HG03196 (cell line): Measurements from ENCODE around the gene SAYSD1.

Experiments used
- ATAC-seq: cut with Tn5 transposase; IDR thresholded peaks from one replicate; pipeline ENCODE4 v1.9.1; 2021; ENCODE audit not compliant: unreplicated experiment

The SAYSD1 gene

DNA sequence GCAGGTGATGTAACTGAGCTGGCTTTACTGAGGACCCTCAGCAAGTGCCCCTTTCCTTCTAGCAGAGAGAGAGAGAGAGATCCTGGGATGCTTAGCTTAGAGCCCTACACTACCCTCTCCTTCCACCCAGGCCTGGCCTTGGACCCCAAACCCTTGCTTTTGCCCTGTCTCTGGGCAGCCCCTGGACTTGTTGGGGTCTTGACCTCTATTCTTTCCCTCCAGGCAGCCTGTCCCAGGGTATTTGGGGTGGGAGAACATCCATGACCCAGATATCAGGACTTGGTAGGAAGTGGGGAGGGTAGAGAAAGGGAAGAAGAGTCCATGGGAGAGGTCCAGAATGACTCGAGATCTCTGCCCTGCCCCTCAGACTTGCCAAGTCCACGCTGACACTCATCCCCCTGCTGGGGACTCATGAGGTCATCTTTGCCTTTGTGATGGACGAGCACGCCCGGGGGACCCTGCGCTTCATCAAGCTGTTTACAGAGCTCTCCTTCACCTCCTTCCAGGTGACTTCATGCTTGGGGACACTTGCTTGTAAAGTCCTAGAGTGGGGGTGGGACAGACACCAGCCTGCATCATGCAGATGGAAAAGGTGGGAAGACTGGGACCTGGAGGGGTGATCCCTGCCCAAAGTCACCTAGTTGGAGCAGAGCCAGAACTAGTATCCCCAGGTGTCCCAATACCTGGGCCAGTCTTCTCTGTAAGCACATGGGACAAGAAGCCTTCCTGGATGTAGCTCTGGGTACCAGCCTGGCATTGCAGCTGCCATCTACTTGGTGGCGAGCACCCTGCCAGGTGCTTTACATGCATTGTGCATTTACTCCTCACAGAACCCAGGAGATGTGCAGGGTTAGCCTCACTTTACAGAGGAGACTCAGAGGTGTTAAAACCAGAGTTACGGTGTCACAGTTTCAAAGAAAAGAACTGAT, 35.5 kb downstream of the SAYSD1 start:
- ATAC-seq, result no peak

DNA sequence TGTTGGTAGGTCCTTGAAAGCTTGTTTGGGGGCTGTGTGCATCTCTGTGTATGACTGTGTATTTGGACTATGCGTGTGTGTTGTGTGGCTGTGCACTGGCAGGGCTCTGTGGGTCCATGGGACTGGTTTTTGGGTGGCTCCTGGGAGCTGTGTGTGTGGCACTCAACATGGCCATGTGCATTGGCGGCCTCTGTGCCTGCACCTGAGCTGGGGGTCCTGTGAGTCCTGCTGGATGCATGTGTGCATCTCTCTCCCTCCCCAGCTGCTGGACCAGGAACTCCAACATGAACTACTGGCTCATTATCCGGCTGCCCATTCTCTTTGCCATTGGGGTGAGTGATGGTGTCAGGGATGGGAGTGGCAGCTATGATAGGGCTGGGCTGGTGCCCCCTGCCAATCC, 36.3 kb downstream of the SAYSD1 start:
- no peak for ATAC-seq

DNA sequence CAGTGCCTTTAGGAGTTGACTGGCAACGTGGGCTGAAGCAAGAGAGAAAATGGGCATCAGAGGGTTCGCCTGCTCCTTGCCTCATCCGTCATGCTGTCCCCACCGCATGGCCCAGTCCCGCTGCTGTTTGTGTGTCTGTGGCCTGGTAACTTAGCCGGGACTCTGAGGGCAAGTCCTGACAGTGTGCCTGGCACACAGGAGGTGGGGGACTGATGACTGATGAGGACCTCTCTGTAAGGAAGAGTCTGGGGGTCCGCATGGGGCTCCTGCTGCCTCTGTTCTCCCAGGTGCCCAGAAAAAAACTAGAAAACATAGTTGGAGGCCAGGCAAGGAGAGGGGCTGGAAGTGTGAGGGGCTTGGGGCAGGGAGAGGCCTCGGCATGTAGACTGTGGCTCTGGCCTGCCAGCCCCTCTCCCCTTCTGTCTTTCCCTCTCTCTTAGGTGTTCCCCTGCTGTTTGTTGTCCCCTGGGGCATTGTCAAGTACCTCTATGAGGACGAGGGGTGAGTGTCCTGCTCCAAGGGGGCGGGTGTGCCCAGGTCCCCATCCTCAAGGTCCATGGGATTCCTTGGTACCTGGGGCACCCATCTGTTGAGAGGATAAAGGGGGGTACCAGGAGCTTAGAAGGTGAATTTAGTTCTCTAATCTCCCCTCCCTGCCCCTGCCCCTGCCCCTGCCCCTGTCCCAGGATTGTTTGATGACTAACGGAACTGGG, 36.9 kb downstream of the SAYSD1 start:
- ATAC-seq, result no peak

DNA sequence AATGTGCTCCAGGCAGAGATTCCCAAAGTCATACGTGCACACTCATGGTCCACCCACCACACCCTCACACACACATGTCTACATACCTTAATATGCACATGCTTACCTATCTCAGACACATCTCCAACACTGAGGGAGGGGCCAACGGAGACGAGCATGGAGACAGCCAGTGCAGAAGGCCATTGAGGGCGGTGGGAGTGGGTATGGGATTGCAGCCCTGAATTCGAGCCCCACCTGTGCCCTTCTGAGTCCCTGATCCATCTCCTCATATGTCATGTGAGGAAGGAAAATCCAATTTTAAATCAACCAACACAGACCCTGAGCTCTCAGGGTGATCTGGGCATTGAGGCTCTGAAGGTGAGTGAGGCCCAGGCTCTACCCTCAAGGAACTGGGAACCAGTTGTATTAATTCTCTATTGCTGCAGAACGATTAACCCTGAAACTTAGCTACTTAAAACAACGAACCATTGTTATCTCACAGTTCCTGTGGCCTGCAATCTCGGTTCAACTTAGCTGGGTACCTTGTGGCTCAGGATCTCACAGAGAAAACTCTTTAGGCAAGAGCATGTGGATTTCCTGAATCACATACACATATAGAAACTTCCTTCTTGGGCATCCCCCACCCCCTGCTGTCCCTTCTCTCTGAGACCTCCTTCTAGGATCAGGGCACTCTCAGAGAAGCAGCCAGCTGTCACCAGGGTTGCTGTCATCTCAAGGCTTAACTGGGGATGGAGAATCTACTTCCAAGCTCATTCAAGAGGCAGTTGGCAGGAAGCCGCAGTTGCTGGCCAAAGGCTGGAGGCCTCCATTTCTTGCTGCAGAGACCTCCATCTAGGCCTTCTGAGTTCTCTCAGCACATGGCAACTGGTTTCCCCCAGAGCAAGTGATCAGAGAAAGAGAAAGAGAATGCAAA, 38.1 kb downstream of the SAYSD1 start:
- ATAC-seq, result no peak

DNA sequence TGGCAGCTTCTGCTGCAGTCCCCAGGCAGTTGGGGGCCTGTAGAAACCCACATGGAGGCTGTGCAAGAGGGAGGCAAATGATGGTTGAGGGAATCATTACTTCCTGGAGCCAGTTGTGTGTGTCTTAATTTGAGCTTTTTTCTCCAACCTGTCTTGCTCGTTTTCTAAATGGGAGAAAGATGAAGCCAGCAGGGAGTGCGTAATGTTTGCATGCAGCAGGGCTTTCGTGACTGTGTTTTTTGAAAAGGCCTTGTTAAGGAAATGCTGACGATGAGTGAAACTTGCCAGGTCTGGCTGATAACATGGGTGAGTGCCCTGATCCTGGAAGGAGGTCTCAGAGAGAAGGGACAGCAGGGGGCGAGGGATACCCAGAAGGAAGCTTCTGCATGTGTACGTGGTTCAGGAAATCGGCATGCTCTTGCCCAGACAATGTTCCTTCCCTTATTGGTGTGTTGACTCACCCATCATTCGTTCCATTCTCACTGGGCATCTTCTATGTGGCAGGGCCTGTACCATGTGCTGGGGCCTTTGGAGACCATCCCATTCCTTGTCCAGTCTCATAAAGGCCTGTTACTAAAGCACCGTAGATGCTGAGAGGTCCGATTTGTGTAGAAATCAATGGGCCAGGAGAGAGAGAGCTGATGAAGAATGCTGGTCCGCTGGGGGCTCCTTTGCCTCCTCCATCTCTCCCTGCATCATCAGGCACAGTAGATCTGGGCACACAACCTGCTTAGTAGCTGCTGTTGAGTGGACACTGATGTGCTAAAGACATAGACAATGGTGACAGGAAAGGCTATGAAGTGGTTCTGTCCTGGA, 39.0 kb downstream of the SAYSD1 start:
- no peak for ATAC-seq

DNA sequence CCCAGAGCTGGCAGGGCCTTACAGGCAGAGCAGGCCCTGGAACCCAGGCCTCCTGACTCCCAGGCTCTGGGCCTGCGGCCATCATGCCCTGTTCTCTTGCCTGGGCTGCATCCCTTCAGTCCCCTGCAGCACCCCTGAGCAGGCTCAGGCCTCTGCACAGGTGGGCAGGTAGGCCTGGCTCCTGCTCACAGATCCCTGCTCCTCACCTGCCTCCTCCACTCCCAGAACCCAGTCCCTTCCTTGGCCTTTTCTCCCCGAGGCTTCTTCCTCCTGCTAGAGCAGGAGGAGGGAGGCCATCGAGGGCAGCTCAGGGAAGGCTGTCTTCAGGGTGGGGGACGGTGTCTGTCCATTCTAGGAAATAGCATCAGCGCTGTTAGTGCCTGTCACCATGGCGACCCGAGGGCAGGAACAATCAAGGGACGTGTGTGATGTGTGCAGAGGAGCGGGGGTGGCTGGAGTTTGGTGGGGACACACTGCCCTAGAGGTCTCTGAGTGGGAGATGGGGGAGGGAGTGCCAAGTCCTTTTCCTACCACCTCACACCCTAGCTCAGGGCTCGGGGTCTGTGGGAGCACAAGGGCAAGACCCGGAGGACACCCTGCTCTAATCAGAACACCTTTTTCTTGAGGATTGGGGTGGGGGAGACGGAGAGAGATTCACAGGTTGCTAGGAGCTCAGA, 39.8 kb downstream of the SAYSD1 start:
- no peak for ATAC-seq

DNA sequence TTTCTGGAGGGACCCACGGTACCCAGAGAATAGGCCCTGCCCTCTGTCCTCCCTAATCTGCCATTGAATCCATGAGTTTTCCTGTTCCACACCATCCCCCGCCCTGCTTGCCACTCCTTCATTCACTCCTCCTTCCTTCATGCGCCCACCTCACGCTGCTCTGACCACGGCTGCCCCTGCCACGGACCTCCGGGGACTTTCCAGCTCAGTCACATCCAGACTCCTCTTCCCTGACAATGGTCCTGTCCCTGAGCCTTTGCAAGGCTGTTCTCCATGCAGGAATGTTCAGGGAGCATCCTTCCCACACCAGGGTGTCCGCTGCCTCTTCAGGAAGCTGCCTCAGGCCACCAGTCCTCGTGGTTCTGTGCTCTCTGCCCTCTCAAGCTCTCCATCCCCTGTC, 40.5 kb downstream of the SAYSD1 start:
- ATAC-seq, result no peak

DNA sequence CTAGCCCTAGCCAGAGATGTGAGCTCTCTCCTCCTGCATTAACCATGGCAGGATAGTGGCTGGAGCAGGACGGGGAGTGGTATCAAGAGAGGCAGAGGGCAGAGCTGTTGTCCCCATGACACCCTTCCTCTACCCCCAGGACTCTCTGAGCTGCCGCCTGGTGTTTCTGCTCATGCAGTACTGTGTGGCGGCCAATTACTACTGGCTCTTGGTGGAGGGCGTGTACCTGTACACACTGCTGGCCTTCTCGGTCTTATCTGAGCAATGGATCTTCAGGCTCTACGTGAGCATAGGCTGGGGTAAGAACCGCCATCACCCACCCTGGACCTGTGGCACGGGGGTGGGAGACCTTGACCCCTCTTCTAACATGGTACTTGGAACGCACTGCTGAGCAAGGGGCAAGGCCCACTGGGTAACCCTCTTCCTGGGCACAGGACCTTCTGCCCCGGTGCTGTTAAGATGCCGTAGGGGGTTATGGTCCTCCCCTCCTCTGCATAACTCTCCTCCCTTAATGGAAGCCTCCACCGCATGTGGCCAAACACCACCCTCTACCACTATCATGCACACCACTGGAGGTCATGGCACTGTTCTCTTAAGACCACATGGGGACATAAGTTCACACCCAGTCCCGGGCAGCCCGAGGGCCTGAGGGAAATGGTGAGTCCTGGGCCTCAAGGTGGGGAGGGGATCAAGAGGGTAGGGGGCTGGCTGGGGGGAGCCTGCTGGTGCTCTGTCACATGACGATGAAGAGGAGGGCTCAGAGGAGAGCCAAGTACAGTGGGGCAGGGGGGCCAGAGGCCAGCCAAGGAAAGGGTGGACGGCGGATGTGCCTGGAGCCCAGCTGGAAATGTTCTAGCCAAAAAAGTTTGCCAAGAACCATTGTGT, 41.3 kb downstream of the SAYSD1 start:
- no peak for ATAC-seq

DNA sequence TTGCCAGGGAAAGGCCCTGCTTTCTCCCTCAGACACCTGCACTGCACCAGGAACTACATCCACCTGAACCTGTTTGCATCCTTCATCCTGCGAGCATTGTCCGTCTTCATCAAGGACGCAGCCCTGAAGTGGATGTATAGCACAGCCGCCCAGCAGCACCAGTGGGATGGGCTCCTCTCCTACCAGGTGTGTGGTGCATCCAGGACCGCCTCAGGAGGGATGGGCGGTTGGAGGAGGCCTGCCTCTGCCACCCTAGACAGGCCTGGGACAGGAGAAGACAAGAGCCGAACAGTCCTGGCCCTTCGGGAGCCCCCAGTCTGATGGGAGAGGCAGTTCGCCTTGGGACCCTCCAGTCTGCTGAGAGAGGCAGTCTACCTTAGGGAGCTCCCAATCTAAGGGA, 42.2 kb downstream of the SAYSD1 start:
- no peak for ATAC-seq

DNA sequence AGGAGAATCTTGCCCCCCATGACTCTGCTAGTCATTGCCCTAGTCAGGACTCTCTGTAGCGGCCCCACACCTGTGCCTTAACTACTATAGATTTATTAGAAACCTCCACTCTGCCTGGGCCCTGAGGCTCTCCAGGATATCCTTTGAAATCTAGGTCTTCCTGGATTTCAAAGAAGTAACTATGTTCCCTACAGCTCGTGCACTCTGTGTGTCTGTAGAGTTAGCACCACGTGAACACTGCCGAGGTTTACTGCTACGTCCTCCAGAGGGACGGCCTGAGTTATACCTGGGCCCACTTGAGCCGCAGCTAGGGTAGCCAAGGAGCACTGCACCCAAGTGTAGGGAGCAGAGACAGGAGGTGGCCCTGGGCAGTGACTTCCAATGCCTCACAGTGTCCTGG, 46.6 kb downstream of the SAYSD1 start:
- no peak for ATAC-seq

DNA sequence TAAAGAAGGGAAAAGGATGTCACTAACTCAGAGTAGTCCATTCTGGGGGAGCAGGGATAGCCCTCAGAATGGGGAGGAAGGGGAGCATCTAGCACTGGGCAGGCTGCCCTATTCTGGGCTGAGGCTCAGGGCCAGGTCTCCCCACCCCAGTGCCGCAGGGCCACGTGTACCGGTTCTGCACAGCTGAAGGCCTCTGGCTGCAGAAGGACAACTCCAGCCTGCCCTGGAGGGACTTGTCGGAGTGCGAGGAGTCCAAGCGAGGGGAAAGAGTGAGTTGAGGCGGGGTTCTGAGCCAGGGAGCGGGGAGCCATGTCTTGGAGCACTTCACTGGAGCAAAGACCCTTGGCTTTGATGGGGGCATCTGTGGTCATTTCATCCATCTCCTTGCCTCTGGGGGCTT, 49.4 kb downstream of the SAYSD1 start:
- no peak for ATAC-seq

DNA sequence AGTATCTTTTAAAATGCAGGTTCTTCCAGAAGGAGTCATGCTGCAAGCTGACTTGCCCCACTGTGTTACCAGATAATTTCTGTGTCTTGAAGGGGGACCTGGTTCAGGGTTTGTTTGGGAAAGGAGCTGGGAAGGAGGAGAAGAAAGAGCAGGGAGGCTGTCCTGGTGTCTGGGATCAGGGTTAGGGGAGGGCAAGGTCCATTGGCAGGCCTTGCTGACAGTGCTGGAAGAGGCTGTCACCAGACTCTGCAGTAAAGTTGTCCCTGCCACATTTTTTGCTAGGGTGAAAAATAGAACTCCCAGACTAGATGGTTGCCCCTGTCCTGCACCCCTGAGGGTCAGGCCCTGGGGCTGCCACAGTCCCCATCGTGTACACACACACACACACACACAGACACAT, 51.5 kb downstream of the SAYSD1 start:
- ATAC-seq, result no peak

DNA sequence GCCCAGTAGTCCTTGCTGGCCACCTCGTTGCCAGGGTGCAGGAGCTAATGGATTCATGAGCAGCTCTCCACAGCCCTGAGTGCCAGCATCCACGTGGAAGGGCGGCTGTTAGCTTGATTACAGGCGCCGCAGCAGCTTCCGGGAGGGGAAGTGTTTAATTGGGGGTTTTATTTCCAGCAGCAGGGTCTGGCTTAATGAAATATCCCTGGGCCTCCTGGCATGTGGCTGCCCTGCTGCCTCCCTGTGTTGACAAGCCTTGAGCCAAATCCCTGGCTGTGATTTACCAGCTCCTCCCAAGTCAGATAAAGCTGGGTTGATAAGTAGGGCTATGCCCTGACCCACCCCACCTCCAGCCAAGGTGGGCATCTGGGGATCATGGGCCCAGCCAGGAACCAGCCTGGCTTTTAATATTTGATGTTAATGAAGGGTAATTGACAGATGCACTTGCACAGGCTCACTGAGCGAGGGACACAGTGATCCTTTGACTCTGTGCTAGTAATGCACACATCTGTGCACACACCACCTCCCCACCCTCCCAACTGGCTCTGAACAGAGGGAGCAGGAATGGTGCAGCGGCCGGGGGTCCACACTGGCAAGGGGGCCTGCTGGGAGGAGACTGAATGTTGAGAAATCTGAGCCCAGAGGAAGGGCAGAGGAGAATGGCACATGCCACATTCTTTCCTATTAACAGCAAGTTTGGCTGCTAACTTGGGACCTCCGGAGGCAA, 52.8 kb downstream of the SAYSD1 start:
- no peak for ATAC-seq

DNA sequence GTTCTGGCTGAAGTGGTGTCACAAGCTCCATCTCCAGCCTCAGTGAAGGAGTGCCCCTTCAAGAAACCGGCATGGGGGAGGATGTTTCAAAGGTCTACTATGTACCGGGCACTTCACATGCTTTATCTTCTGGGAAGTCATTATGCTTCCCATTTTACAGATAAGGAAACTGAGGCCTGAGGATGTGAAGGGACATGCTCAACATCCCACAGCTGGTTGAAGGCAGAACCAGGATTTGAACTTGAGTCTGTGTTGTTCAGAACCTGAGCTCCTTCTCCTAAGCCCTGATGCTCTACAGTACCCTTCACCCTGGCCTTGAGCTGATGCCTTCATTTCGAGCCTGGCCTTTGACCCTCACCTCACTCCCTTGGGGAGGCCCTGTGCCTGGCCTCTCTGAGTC, 53.4 kb downstream of the SAYSD1 start:
- no peak for ATAC-seq

DNA sequence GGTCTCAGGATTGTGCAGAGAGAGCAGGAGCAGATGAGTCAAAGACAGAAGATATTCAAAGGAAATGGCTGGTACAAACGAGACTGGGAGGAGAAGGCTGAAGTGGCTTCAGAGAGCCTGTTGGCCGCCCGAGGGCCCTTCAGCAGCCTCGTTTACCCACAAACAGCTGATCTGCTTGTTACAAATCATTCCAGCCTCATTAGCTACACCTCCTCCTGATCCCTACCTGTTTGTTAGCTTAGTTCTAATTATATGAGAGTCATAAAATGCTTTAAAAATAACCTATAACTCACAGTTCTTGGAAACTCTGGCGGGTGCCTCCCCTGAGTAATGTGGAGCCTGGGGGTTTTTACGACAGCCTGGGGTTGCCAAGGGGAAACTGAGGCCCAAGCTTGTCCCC, 53.8 kb downstream of the SAYSD1 start:
- ATAC-seq, result no peak

DNA sequence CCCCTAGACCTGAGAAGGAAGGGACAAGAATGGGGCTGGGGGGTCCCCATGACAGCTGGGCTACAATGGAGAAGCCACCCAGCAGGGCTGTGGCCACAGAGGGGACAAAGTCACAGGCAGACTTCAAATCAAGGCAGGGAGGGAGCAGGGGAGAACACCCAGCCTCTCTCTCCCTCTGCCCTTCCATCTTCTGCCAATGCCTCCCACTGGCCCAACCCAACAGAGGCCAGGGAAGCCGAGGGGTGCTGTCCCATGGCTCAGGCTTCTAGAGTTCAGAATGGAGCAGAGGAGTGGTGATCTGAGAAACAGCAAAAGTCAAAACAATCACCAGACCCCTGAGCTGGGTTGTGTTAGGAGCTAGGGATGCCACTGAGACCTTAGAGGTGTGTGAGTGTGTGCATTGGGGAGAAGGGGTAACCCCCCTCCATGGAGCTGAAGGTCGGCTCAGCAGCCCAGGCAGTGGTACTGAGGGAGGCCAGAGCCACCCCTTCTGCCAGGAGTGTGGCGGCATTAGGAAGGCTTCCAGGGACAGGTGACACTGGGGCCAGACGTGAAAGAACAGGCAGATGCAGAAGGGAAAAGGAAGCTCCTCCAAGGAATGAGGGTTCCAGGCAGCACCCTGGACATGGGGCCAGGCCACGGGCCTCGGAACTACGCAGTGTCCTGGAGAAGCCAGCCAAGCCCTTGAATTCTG, 54.4 kb downstream of the SAYSD1 start:
- no peak for ATAC-seq

DNA sequence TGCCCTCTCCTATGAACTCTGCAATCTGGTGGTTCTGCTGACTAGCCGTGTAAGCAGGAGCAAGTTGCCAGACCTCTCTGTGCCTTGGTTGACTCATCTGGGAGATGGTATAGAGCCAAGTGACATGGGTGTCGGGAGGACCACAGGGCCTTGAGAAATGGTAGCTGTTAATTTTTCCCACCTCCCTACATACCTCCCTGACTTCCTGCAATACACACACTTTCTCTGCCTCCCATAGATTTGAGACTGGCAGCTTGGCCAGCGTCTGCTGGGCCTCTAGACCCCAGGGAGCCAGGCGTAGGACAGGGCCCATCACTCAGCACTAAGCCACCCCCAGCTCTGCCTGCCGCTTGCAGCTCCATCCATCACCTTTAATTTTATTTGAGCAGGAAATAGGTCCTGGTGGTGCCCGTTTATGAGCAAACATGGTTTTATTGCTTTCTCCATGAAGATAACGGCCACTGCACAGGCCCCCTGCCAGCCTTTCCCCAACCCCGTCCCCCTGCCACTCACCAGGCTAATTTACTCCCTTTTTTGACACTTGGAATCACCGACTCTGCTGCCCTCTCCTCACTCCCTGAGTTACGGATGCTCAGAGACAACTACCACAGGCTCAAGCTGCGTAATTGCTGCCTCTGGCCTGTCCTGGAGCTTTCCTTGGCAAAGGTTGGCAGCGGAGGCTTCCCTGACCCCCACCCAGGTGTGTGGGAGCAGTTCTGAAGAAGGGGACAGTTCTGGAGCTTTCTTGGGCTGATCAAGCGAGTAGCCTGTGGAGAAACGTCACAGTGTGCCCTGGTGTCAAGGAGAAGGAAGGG, 55.3 kb downstream of the SAYSD1 start:
- ATAC-seq, result no peak
